ENCODE results near the gene CLASP1. TPM values are rescaled to one million over a fixed set of nuclear protein-coding genes. Genes with fewer than 3 reads are reported as not detected.
"Not testable (repeated sequence)": the region's sequence is repeated elsewhere in the genome, so short reads cannot be mapped to it uniquely, and the experiment has no call there.

CLASP1 gene
- total RNA-seq, 2 donors from 2014 or later, result 87.0 to 88.3 TPM

DNA sequence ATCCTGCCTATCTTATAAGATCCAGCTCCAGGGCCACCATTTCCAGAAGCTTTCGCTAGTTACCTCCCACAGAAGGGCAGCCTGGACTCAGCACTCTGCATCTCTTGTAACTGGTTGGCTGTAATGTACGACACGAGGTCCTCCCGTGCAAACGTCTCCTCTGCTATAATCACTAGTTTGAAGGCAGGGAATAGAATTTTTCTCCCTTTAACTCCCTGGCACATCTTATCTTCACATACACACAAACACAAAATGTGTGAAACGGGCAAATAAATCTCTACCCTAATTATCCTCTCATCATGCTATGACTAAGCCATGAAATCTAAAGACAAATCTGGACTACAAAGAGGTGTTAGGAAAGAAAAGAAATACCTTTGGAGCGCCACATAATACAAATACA, 81.8 kb downstream of the CLASP1 start:
- no peaks in the 10 kb centered on the region for H3K27me3 ChIP-seq (ENCODE audit: control insufficient read depth, insufficient read depth, low read length, poor library complexity, severe bottlenecking)
- H3K27ac ChIP-seq (ENCODE audit: low read depth, low read length), result peak overlapping the region; percentile 22
- no peaks in the 10 kb centered on the region for H3K27me3 Mint-ChIP-seq (ENCODE audit: insufficient read depth)
- H3K36me3 Mint-ChIP-seq (ENCODE audit: low read depth), result peaks cover 28% of the 10 kb centered on the region
- DNase-seq, result no peak
- H3K9me3 ChIP-seq (ENCODE audit: control insufficient read depth, low read length), result peaks cover 15% of the 10 kb centered on the region
- no peak overlapping the region for H3K27ac Mint-ChIP-seq
- TF ChIP-seq CTCF (conservative IDR thresholded peaks at IDR 0.05), result no peak
- no peak overlapping the region for H3K4me3 Mint-ChIP-seq
- H3K36me3 ChIP-seq (ENCODE audit: control insufficient read depth, insufficient read depth, low read length), result peaks cover 6% of the 10 kb centered on the region
- WGBS, 2 experiments (ENCODE audit: insufficient coverage in 1 of 2, insufficient read length in 1 of 2), result 63 to 79% methylated on average over 1 to 7 of the region's 7 CpGs
- peak overlapping the region; percentile 34 for H3K4me3 ChIP-seq (ENCODE audit: low read length)
- no peak overlapping the region for H3K9ac ChIP-seq (ENCODE audit: extremely low read depth, low read length, poor library complexity, severe bottlenecking)
- peaks cover 14% of the 10 kb centered on the region for H3K4me1 ChIP-seq (ENCODE audit: control insufficient read depth, insufficient read depth, low read length)
- H3K9me3 Mint-ChIP-seq, result peaks cover 15% of the 10 kb centered on the region
- peaks cover 40% of the 10 kb centered on the region for H3K4me1 Mint-ChIP-seq

GRCh38 chr2:121565389-121566250, 83.6 kb downstream of the CLASP1 start:
- DNase-seq, result no peak
- H3K9me3 ChIP-seq (ENCODE audit: control insufficient read depth, low read length), result peaks cover 15% of the 10 kb centered on the region
- Mint-ChIP-seq H3K36me3 (ENCODE audit: low read depth) (peaks cover 23% of the 10 kb centered on the region), H3K4me1 (peaks cover 43% of the 10 kb centered on the region), H3K4me3 (no peak overlapping the region), H3K27ac (no peak overlapping the region), H3K27me3 (ENCODE audit: insufficient read depth) (no peaks in the 10 kb centered on the region), H3K9me3 (peaks cover 15% of the 10 kb centered on the region)
- peaks cover 14% of the 10 kb centered on the region for H3K4me1 ChIP-seq (ENCODE audit: control insufficient read depth, insufficient read depth, low read length)
- no peak overlapping the region for H3K9ac ChIP-seq (ENCODE audit: extremely low read depth, low read length, poor library complexity, severe bottlenecking)
- no peak overlapping the region for H3K4me3 ChIP-seq (ENCODE audit: low read length)
- H3K36me3 ChIP-seq (ENCODE audit: control insufficient read depth, insufficient read depth, low read length), result peaks cover 6% of the 10 kb centered on the region
- 87 to 88% methylated on average over 4 to 5 of the region's 5 CpGs for WGBS, 2 experiments (ENCODE audit: insufficient coverage in 1 of 2, insufficient read length in 1 of 2)
- H3K27ac ChIP-seq (ENCODE audit: low read depth, low read length), result peak overlapping the region; percentile 47
- H3K27me3 ChIP-seq (ENCODE audit: control insufficient read depth, insufficient read depth, low read length, poor library complexity, severe bottlenecking), result no peaks in the 10 kb centered on the region
- no peak for TF ChIP-seq CTCF (conservative IDR thresholded peaks at IDR 0.05)

- Mint-ChIP-seq H3K9me3 (peaks cover 15% of the 10 kb centered on the region), H3K4me1 (peaks cover 43% of the 10 kb centered on the region), H3K27ac (no peak overlapping the region), H3K27me3 (ENCODE audit: insufficient read depth) (no peaks in the 10 kb centered on the region), H3K36me3 (ENCODE audit: low read depth) (peaks cover 19% of the 10 kb centered on the region), H3K4me3 (no peak overlapping the region)
- Histone ChIP-seq H3K4me3 (ENCODE audit: low read length) (no peak overlapping the region), H3K27me3 (ENCODE audit: control insufficient read depth, insufficient read depth, low read length, poor library complexity, severe bottlenecking) (no peaks in the 10 kb centered on the region), H3K27ac (ENCODE audit: low read depth, low read length) (no peak overlapping the region), H3K9me3 (ENCODE audit: control insufficient read depth, low read length) (peaks cover 15% of the 10 kb centered on the region), H3K4me1 (ENCODE audit: control insufficient read depth, insufficient read depth, low read length) (peaks cover 14% of the 10 kb centered on the region), H3K9ac (ENCODE audit: extremely low read depth, low read length, poor library complexity, severe bottlenecking) (no peak overlapping the region), H3K36me3 (ENCODE audit: control insufficient read depth, insufficient read depth, low read length) (peaks cover 1% of the 10 kb centered on the region)
- 95 to 100% methylated on average over 2 to 3 of the region's 3 CpGs for WGBS, 2 experiments (ENCODE audit: insufficient coverage in 1 of 2, insufficient read length in 1 of 2)
- DNase-seq, result no peak
- TF ChIP-seq CTCF (conservative IDR thresholded peaks at IDR 0.05), result no peak
Observed at GRCh38 chr2:121564905-121565304, 84.4 kb downstream of the CLASP1 start.

GRCh38 chr2:121563754-121564153, 85.5 kb downstream of the CLASP1 start:
- H3K4me3 ChIP-seq (ENCODE audit: low read length), result peak overlapping the region; percentile 20
- Mint-ChIP-seq H3K36me3 (ENCODE audit: low read depth) (peaks cover 17% of the 10 kb centered on the region), H3K4me1 (peaks cover 40% of the 10 kb centered on the region), H3K9me3 (peaks cover 15% of the 10 kb centered on the region)
- H3K27ac Mint-ChIP-seq; DNase-seq; H3K27me3 Mint-ChIP-seq (ENCODE audit: insufficient read depth); H3K9ac ChIP-seq (ENCODE audit: extremely low read depth, low read length, poor library complexity, severe bottlenecking); H3K36me3 ChIP-seq (ENCODE audit: control insufficient read depth, insufficient read depth, low read length); H3K27ac ChIP-seq (ENCODE audit: low read depth, low read length); H3K27me3 ChIP-seq (ENCODE audit: control insufficient read depth, insufficient read depth, low read length, poor library complexity, severe bottlenecking); H3K4me3 Mint-ChIP-seq: not testable (repeated sequence)
- H3K9me3 ChIP-seq (ENCODE audit: control insufficient read depth, low read length), result peaks cover 15% of the 10 kb centered on the region
- WGBS, 2 experiments (ENCODE audit: insufficient coverage in 1 of 2, insufficient read length in 1 of 2), result 88 to 100% methylated on average over 1 of the region's 1 CpG
- peaks cover 11% of the 10 kb centered on the region for H3K4me1 ChIP-seq (ENCODE audit: control insufficient read depth, insufficient read depth, low read length)
